GM18499 (cell line): ENCODE measurements around the gene CASP8.
"Not testable (repeated sequence)": the region's sequence is repeated elsewhere in the genome, so short reads cannot be mapped to it uniquely, and the experiment has no call there.

Experiments used
- ATAC-seq: cut with Tn5 transposase; IDR thresholded peaks from one replicate; pipeline ENCODE4 v1.9.1; 2021; ENCODE audit warnings: moderate number of reproducible peaks; ENCODE audit not compliant: insufficient read depth, unreplicated experiment

The CASP8 gene

GRCh38 chr2:201266629-201267028 lies 6.3 kb downstream of the CASP8 start:
- no peak for ATAC-seq

- no peak for ATAC-seq
Observed at GRCh38 chr2:201267278-201268030, 7.1 kb downstream of the CASP8 start.

GRCh38 chr2:201269764-201270163 lies 9.4 kb downstream of the CASP8 start:
- no peak for ATAC-seq

GRCh38 chr2:201270293-201271001 lies 10.1 kb downstream of the CASP8 start:
- ATAC-seq = no peak

- ATAC-seq = no peak
Observed at GRCh38 chr2:201271917-201272316, 11.6 kb downstream of the CASP8 start.

- ATAC-seq = no peak
Observed at GRCh38 chr2:201273330-201273983, 13.1 kb downstream of the CASP8 start.

- ATAC-seq = no peak
Observed at GRCh38 chr2:201275069-201275468, 14.7 kb downstream of the CASP8 start.

- no peak for ATAC-seq
Observed at GRCh38 chr2:201275990-201276389, 15.7 kb downstream of the CASP8 start.

- no peak for ATAC-seq
Observed at GRCh38 chr2:201276511-201276910, 16.2 kb downstream of the CASP8 start.

GRCh38 chr2:201279079-201279478 lies 18.7 kb downstream of the CASP8 start:
- no peak for ATAC-seq

- ATAC-seq = no peak
Observed at GRCh38 chr2:201280191-201281040, 20.1 kb downstream of the CASP8 start.

- no peak for ATAC-seq
Observed at GRCh38 chr2:201285499-201285898, 25.2 kb downstream of the CASP8 start.

GRCh38 chr2:201290457-201291148 lies 30.3 kb downstream of the CASP8 start:
- not testable (repeated sequence) for ATAC-seq

GRCh38 chr2:201298462-201299052 lies 38.2 kb downstream of the CASP8 start:
- ATAC-seq = no peak

- ATAC-seq = not testable (repeated sequence)
Observed at GRCh38 chr2:201299929-201300328, 39.6 kb downstream of the CASP8 start.

- no peak for ATAC-seq
Observed at GRCh38 chr2:201307876-201308275, 47.5 kb downstream of the CASP8 start.

GRCh38 chr2:201308914-201309313 lies 48.6 kb downstream of the CASP8 start:
- no peak for ATAC-seq

GRCh38 chr2:201313362-201313761 lies 53.0 kb downstream of the CASP8 start:
- no peak for ATAC-seq

GRCh38 chr2:201319511-201319910 lies 59.2 kb downstream of the CASP8 start:
- ATAC-seq = no peak
